H9 (cell line): ENCODE results near the gene ENO4. TPM values are rescaled to one million over a fixed set of nuclear protein-coding genes. Genes with fewer than 3 reads are reported as not detected.

ENCODE experiments used
- DNase-seq: peaks from one replicate; pipeline ENCODE4 v3.0.0-alpha.2; 2017
- H2AFZ ChIP-seq: one replicate; pipeline ENCODE4 v1.6.1; 2013; ENCODE audit warnings: mild to moderate bottlenecking, low read length, control low read depth, moderate library complexity
- H2AK5ac ChIP-seq: 2 replicates; pipeline ENCODE4 v1.6.1; 2013; ENCODE audit warnings: low read length, control low read depth, mixed read lengths; ENCODE audit not compliant: insufficient read length
- H2BK120ac ChIP-seq: one replicate; pipeline ENCODE4 v1.6.1; 2013; ENCODE audit warnings: low read depth, mild to moderate bottlenecking, low read length, control low read depth, inconsistent platforms; ENCODE audit not compliant: poor library complexity, severe bottlenecking
- H2BK12ac ChIP-seq: 2 replicates; pipeline ENCODE4 v1.6.1; 2013; ENCODE audit warnings: low read length, control low read depth, mixed read lengths, low read depth; ENCODE audit not compliant: insufficient read length
- H2BK15ac ChIP-seq: 2 replicates; pipeline ENCODE4 v1.6.1; 2013; ENCODE audit warnings: low read depth, low read length, control low read depth
- H2BK20ac ChIP-seq: one replicate; pipeline ENCODE4 v1.6.1; 2013; ENCODE audit warnings: low read depth, mild to moderate bottlenecking, low read length, control low read depth, inconsistent platforms; ENCODE audit not compliant: poor library complexity, severe bottlenecking
- H2BK5ac ChIP-seq: 2 replicates; pipeline ENCODE4 v1.6.1; 2013; ENCODE audit warnings: low read length, control low read depth, mixed read lengths; ENCODE audit not compliant: insufficient read length
- H3K14ac ChIP-seq: 2 replicates; pipeline ENCODE4 v1.6.1; 2013; ENCODE audit warnings: low read length, control low read depth; ENCODE audit not compliant: insufficient read depth
- H3K18ac ChIP-seq: 2 replicates; pipeline ENCODE4 v1.6.1; 2013; ENCODE audit warnings: low read depth, mild to moderate bottlenecking, mixed read lengths, low read length, control low read depth; ENCODE audit not compliant: insufficient read length
- H3K23ac ChIP-seq: 2 replicates; pipeline ENCODE4 v1.6.1; 2013; ENCODE audit warnings: low read length, control low read depth, mixed read lengths, low read depth; ENCODE audit not compliant: insufficient read length
- H3K23me2 ChIP-seq: 2 replicates; pipeline ENCODE4 v1.6.1; 2013; ENCODE audit warnings: low read depth, mild to moderate bottlenecking, mixed read lengths, low read length, control low read depth; ENCODE audit not compliant: insufficient read length, poor library complexity, severe bottlenecking
- H3K27ac ChIP-seq: 2 replicates; pipeline ENCODE4 v1.5.1; 2013; ENCODE audit warnings: low read length, control low read depth, mixed read lengths, low read depth; ENCODE audit not compliant: insufficient read length
- H3K27me3 ChIP-seq: 2 replicates; pipeline ENCODE4 v1.6.1; 2013; ENCODE audit warnings: low read length, control low read depth, inconsistent platforms; ENCODE audit not compliant: insufficient read depth
- H3K4ac ChIP-seq: 2 replicates; pipeline ENCODE4 v1.6.1; 2013; ENCODE audit warnings: low read depth, mild to moderate bottlenecking, control low read depth, inconsistent platforms, low read length, moderate library complexity
- H3K4me1 ChIP-seq: 2 replicates; pipeline ENCODE4 v1.6.1; 2013; ENCODE audit warnings: low read length, control low read depth, inconsistent platforms; ENCODE audit not compliant: insufficient read depth
- H3K4me2 ChIP-seq: 2 replicates; pipeline ENCODE4 v1.6.1; 2013; ENCODE audit warnings: low read length, control low read depth, mixed read lengths; ENCODE audit not compliant: insufficient read length, insufficient read depth
- H3K56ac ChIP-seq: 2 replicates; pipeline ENCODE4 v1.6.1; 2013; ENCODE audit warnings: low read depth, mild to moderate bottlenecking, mixed read lengths, low read length, control low read depth; ENCODE audit not compliant: insufficient read length
- H3K79me1 ChIP-seq: 2 replicates; pipeline ENCODE4 v1.6.1; 2013; ENCODE audit warnings: low read depth, mild to moderate bottlenecking, moderate library complexity, low read length, control low read depth, inconsistent platforms; ENCODE audit not compliant: insufficient read depth, poor library complexity, severe bottlenecking
- H3K79me2 ChIP-seq: 2 replicates; pipeline ENCODE4 v1.6.1; 2013; ENCODE audit warnings: low read length, control low read depth, inconsistent platforms; ENCODE audit not compliant: insufficient read depth
- H3K9ac ChIP-seq: 2 replicates; pipeline ENCODE4 v1.6.1; 2013; ENCODE audit warnings: low read length, control low read depth, mixed read lengths; ENCODE audit not compliant: insufficient read length; ENCODE audit errors: extremely low read depth
- H3K9me3 ChIP-seq: one replicate; pipeline ENCODE4 v1.6.1; 2013; ENCODE audit warnings: low read depth, low read length, inconsistent platforms; ENCODE audit not compliant: control insufficient read depth
- H3T11ph ChIP-seq: one replicate; pipeline ENCODE4 v1.6.1; 2013; ENCODE audit warnings: mild to moderate bottlenecking, low read length, control low read depth, inconsistent platforms
- H4K20me1 ChIP-seq: one replicate; pipeline ENCODE4 v1.6.1; 2013; ENCODE audit not compliant: control insufficient read depth, insufficient read length, insufficient read depth
- H4K5ac ChIP-seq: 2 replicates; pipeline ENCODE4 v1.6.1; 2013; ENCODE audit warnings: low read depth, mild to moderate bottlenecking, mixed read lengths, low read length, control low read depth; ENCODE audit not compliant: insufficient read length
- H4K8ac ChIP-seq: replicated peaks from 2 replicates; pipeline ENCODE4 v1.6.1; 2013; ENCODE audit warnings: low read length, control low read depth, mixed read lengths, low read depth; ENCODE audit not compliant: insufficient read length
- H4K91ac ChIP-seq: 2 replicates; pipeline ENCODE4 v1.6.1; 2013; ENCODE audit warnings: low read depth, mild to moderate bottlenecking, moderate library complexity, mixed read lengths, low read length, control low read depth; ENCODE audit not compliant: insufficient read length
- H3K27ac Mint-ChIP-seq, 3 experiments: 2 replicates in 2 of 3; 3 replicates in 1 of 3; pipeline ENCODE4 v1.8.0; 2020 to 2021; ENCODE audit warnings: mixed read lengths in 3 of 3, mild to moderate bottlenecking in 1 of 3, moderate library complexity in 1 of 3
- H3K27me3 Mint-ChIP-seq: 2 replicates; pipeline ENCODE4 v1.8.0; 2021; ENCODE audit warnings: low read depth, mild to moderate bottlenecking, moderate library complexity, mixed read lengths
- H3K36me3 Mint-ChIP-seq, 3 experiments: 2 replicates in 2 of 3; 3 replicates in 1 of 3; pipeline ENCODE4 v1.8.0; 2020 to 2021; ENCODE audit warnings: low read depth in 3 of 3, mixed read lengths in 3 of 3; ENCODE audit not compliant: insufficient read depth in 1 of 3
- H3K4me1 Mint-ChIP-seq, 2 experiments: 2 replicates each; pipeline ENCODE4 v1.8.0; 2020; ENCODE audit warnings: mixed read lengths in 2 of 2
- H3K4me3 Mint-ChIP-seq, 2 experiments: 2 replicates in 1 of 2; 3 replicates in 1 of 2; pipeline ENCODE4 v1.8.0; 2020 to 2021; ENCODE audit warnings: mild to moderate bottlenecking in 2 of 2, mixed read lengths in 2 of 2, moderate library complexity in 1 of 2
- H3K9me3 Mint-ChIP-seq, 2 experiments: 2 replicates in 1 of 2; 3 replicates in 1 of 2; pipeline ENCODE4 v1.8.0; 2020; ENCODE audit warnings: mild to moderate bottlenecking in 2 of 2, mixed read lengths in 2 of 2, moderate library complexity in 1 of 2
- CTCF ChIP-seq: fragments of 200-600 bp; sonication (generic); conservative IDR thresholded peaks from 3 replicates; pipeline ENCODE4 v1.8.0; 2021; ENCODE audit warnings: antibody characterized with exemption, mild to moderate bottlenecking
- WGBS: extraction: QIAGEN DNeasy Blood & Tissue Kit; methylation state at CpG from one replicate; pipeline ENCODE4 v1.1.7; 2013; ENCODE audit warnings: missing lambda C conversion rate, low lambda C conversion rate, mixed read lengths; ENCODE audit not compliant: insufficient read length; ENCODE audit errors: extremely low coverage; 5-methylcytosine and 5-hydroxymethylcytosine counted together
- total RNA-seq: library from RNA; stranded (reverse); gene quantifications from 2 replicates; pipeline ENCODE4 v1.2.1, GENCODE V29; 2021

The ENO4 gene
- total RNA-seq, 1 experiment from 2014 or later: 0.26 TPM

- H3K27me3 Mint-ChIP-seq: no peaks in the 10 kb centered on the region; the same call in 1 of the 2 replicates
- Histone ChIP-seq H3K4me1 (peaks cover 3% of the 10 kb centered on the region; the same call in 1 of the 2 replicates), H3K9ac (no peak overlapping the region), H3K23ac (no peak overlapping the region), H3T11ph (no peak overlapping the region), H3K56ac (no peak overlapping the region), H3K27me3 (no peaks in the 10 kb centered on the region), H2BK20ac (no peak overlapping the region), H3K27ac (no peak overlapping the region), H2BK15ac (no peak overlapping the region), H2BK5ac (no peak overlapping the region), H3K23me2 (no peaks in the 10 kb centered on the region), H3K4ac (no peak overlapping the region), H3K79me2 (no peaks in the 10 kb centered on the region), H4K91ac (no peak overlapping the region), H2BK12ac (no peak overlapping the region), H2BK120ac (no peak overlapping the region), H2AFZ (no peak overlapping the region), H4K8ac (no peak overlapping the region), H3K4me2 (no peak overlapping the region), H4K5ac (no peak overlapping the region), H2AK5ac (no peak overlapping the region), H3K14ac (no peak overlapping the region), H3K9me3 (no peaks in the 10 kb centered on the region), H3K79me1 (no peaks in the 10 kb centered on the region), H3K18ac (no peak overlapping the region), H4K20me1 (no peaks in the 10 kb centered on the region)
- no peak for DNase-seq
- peaks cover 39 to 43% of the 10 kb centered on the region in 2 experiments for H3K4me1 Mint-ChIP-seq
- no peak overlapping the region for H3K4me3 Mint-ChIP-seq
- TF ChIP-seq CTCF: no peak
- peaks cover 5 to 13% (median 7%) of the 10 kb centered on the region in 3 experiments for H3K36me3 Mint-ChIP-seq
- H3K9me3 Mint-ChIP-seq: peaks cover 10 to 13% of the 10 kb centered on the region in 2 experiments
- WGBS: no CpG with 5 or more reads among the region's 2 CpGs
- no peak overlapping the region for H3K27ac Mint-ChIP-seq
Observed at GRCh38 chr10:116870949-116871348, 21.6 kb downstream of the ENO4 start.
